GM21528 (cell line): ENCODE data around the gene RAB25.
"Not testable (repeated sequence)": the region's sequence is repeated elsewhere in the genome, so short reads cannot be mapped to it uniquely, and the experiment has no call there.

Source experiments
- ATAC-seq: cut with Tn5 transposase; IDR thresholded peaks from one replicate; pipeline ENCODE4 v1.9.1; 2021; ENCODE audit warnings: mild to moderate bottlenecking, moderate library complexity; ENCODE audit not compliant: unreplicated experiment, low FRiP score

RAB25 gene

DNA sequence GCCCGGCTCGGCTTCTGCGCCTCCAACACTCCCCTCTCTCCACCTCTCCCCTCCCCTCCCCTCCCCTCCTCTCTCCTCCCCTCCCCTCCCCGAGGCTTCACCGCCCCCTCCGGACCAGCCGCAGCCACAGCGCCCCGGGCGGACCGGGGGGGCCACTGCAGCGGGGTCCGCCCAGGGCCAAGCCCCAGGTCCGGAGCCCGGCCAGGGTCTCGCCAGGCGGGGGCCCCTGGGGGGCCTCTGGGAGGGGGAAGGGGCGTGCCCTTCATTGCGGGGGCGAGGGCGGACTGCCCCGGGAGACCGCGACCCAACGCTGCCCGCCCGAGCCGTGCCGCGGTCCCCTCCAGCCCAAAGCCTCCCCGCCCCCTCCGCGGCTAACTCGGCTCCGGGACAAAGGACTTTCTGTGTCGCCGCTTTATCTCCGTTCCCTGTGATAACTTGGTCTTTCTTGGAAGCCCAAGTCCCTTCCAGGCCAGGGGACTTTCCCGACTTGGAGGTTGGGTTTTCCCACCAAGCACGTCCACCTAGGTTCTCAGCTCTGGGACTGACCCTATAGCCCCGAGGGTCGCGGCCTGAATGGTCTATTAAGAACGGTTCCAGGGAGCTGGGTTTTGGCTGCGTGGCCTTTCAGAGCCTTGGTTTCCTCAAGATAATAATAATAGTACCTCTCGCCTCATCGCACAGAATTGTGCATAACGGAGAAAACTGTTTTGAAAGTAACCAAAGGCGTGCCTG lies 7.0 kb upstream of the RAB25 start, which contains the start of gene UBQLN4:
Gene UBQLN4 (minus strand): TSS at position 31 of the 732 bp plus-strand sequence. CDS start 97 bp downstream, outside the sequence.
- ATAC-seq, result peak; percentile 46

DNA sequence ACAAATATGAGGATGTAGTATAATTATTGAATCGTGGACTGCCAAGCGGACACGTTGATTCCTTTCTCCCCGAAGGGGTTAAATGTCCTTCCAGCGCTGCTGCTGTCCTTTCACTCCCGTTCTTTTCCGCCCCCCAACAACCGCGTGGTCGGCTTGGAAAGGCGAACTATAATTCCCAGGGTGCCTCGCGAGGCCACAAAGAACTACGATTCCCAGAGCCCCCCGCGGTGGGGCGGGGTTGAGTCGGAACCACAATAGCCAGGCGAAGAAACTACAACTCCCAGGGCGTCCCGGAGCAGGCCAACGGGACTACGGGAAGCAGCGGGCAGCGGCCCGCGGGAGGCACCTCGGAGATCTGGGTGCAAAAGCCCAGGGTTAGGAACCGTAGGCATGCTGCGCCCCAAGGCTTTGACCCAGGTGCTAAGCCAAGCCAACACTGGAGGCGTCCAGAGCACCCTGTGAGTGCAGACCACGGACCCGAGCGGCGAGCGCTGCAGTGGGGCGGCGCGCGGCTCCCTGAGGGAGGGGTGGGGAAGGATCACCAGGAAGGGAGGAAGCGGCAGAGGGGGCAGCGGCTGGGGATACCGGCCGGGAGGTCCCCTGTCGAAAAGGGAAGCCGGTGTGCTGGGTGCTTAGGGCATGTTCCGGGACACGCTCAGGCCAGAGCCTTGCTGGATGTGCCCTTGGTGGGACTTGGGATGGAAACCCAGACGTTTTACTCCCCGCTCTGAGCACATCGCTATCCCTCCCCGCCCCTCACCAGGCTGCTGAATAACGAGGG lies 6.3 kb upstream of the RAB25 start, which contains the start of gene LAMTOR2:
Gene LAMTOR2 (plus strand): TSS at position 283 of the 781 bp plus-strand sequence. CDS start 108 bp downstream, at position 391.
- ATAC-seq, result peak; percentile 64

GRCh38 chr1:156055281-156056048 lies 5.5 kb upstream of the RAB25 start:
- ATAC-seq, result no peak

GRCh38 chr1:156056326-156056849 lies 4.6 kb upstream of the RAB25 start:
- no peak for ATAC-seq

DNA sequence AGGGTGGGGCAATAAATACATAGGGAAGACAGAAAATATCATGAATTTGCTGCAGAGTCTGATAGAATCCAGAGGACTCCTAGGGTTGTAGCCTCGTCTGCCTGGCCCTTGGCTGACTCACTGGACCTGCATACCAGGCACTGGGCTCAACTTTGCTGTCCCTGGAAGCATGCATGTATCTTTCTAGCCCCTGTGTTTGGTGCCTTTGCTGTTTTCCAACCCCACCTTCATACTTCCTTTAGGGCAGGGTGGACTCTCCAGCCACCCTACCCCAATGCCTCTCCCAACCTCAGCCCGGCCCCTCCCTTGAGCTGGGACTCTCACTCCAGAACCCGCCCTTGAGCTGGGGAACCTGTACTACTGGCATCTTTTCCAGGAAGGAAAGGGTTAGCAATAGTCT lies 1.2 kb downstream of the RAB25 start:
- ATAC-seq, result no peak

GRCh38 chr1:156063997-156064285 lies 3.0 kb downstream of the RAB25 start:
- ATAC-seq, result no peak

DNA sequence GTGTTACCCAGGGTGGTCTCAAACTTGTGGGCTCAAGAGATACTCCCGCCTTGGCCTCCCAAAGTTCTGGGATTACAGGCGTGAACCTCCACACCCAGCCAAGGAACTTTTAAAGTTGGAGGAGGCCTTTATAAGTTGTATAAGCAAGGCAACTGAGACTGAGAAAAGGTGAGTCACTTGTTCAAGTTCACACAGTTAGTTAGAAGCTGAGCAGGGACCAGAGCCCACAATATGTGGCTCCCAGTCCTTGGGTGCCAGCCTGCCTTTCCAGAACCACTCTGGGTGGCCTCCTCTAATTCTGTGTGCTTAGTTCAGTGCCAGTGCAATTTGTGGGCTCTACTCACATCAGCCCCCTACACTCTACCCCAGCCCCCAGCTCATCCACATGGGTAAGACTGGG lies 3.7 kb downstream of the RAB25 start:
- no peak for ATAC-seq

DNA sequence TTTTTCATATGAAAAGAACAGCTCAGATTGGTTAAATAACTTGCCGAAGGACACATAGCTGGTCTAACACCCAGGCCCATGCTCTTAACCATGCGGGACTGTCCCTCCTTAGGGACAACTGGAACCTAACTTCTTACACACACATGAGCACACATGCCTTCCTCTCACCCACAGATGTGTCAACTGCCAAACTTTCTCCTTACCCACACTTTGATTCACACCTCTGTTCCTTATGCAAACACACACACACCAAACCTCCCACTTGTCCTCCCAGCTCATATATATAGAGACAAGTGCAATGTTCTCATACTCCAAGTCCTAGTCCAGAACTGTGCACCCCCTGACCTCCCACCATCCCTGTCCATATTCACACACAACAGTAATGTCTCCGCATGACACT lies 4.3 kb downstream of the RAB25 start:
- no peak for ATAC-seq

GRCh38 chr1:156065871-156066270 lies 4.9 kb downstream of the RAB25 start:
- no peak for ATAC-seq

- no peak for ATAC-seq
Observed at GRCh38 chr1:156067262-156067661, 6.3 kb downstream of the RAB25 start.

DNA sequence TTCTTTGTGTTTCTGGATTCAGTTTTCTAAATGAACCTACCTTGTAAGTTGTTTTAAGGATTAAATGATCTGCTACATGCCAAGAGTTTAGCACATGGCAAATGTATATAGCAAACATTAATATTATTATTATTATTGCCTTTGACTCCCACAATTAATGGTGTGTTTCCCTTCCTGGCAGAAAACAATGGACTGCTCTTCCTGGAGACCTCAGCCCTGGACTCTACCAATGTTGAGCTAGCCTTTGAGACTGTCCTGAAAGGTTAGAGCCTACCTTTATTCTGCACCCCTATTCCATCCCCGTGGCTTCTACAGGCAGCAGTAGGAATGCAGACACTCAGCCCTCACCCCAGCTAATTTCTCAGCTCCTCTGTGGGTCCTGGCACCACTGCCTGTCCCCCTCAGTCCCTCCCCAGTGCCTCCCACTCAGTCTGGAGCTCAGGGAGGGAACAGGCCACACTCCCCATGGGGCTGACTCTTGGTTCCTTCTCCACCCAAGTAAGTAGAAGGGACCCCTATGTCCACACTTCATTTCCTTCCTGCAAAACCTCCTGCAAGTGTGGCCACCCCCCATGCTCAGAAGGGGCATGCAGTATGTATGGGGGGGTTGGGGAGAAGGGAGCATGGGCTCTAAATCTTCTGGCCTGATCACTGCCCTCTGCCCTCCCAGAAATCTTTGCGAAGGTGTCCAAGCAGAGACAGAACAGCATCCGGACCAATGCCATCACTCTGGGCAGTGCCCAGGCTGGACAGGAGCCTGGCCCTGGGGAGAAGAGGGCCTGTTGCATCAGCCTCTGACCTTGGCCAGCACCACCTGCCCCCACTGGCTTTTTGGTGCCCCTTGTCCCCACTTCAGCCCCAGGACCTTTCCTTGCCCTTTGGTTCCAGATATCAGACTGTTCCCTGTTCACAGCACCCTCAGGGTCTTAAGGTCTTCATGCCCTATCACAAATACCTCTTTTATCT lies 8.8 kb downstream of the RAB25 start:
- ATAC-seq, result no peak

DNA sequence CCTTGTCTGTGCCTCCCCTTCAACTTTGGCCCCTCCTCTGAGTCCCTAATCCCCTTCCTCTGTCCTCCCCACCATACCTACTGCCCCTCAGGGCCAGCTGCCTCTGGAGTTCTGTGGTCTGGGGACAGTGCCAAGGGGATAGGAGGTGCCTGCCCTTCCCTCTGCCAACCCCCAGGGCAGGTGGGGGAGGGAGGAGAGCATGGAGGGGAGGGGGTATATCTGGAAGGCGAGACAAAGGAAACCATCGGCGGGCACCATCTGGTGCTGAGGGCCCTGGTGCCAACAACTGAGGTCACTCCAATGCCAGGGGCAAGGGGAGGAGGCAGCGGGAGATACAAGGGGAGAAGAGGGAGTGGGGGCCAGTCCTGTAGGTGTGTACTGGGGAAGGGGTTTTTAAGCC lies 9.6 kb downstream of the RAB25 start:
- no peak for ATAC-seq

GRCh38 chr1:156071332-156071816 lies 10.4 kb downstream of the RAB25 start:
- ATAC-seq, result not testable (repeated sequence)

DNA sequence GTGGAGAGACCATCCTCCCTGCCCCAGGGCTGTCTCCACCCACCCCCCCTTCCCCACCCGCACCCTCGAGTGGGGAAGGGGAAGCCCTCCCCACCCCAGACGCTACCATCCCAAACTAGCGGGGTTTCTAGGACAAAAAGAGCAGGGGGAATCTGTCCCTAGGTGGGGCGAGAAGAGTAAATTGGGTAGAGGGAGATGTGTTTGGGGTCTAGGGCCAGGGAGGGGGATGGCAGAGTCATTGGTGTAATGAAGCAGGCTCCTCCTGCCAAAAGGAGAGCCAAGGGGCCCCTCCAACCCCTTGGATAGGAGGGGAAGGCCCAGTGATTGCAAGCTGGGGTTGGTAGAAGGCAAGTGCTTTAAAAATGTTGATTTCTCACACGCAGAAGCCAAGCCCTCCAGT lies 11.3 kb downstream of the RAB25 start:
- no peak for ATAC-seq

- no peak for ATAC-seq
Observed at GRCh38 chr1:156073110-156073687, 12.2 kb downstream of the RAB25 start.

DNA sequence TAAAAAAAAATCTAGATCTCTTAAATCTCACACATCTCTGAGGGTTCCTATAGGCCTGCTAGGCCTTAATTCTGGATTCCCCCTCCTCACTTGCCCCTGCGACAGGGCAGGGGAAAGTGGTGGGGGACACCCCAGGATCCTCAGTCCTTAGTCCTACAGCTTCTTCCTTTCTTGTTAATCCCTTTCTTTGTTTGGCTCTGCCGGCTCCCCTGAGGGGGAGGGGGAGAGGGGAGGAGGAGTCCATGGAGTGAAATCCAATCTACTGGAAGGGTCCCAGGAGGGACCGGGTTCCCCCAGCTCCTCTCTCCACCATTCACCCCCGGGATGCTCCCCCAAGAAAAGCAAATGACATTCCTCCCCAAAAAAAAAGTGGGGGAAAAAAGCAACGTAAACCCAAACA lies 12.8 kb downstream of the RAB25 start:
- no peak for ATAC-seq

- ATAC-seq, result no peak
Observed at GRCh38 chr1:156074661-156075060, 13.7 kb downstream of the RAB25 start.

DNA sequence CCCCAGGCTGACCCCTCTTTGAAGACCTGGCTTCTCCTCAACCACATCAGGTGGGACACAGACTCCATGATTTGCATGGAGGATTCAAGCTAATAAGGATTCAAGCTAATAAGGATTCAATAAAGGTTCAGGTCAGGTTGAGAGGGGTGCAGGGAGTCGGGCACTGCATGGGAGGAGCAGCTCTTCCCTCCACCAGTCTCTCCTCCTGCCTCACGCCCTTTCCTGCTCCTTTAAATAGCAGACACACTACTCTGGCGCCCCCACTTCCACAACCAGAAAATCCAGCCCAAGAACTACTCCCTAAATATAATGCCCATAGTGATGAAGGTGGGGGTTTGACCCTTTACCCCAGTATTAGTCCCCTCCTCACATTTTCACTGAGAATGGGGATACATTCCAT lies 14.2 kb downstream of the RAB25 start:
- no peak for ATAC-seq

DNA sequence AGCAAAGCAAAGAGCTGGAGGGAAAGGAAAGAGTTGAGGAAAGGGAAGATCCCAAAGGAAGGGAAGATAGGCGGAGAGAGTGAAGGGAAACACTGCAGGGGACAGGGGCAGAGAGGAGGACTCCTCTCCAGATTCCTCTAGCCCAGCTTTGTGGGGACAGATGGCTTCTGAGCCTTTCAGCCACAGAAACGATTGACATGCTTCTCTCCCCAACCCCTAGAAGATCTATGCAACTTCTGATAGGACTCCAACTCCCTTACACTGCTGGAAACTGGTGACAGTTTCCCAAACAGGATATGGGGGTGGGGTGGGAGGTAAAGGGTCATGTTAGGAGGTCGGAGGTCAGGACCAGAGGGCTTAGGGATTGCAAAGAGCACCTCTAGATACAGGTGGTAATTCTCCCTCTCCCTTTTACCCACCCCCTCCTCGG lies 14.8 kb downstream of the RAB25 start:
- no peak for ATAC-seq
